GM18909 (cell line): ENCODE results near the gene VSNL1.

ENCODE experiments used
- ATAC-seq: cut with Tn5 transposase; IDR thresholded peaks from one replicate; pipeline ENCODE4 v1.9.1; 2021; ENCODE audit warnings: mild to moderate bottlenecking; ENCODE audit not compliant: unreplicated experiment, poor library complexity

The VSNL1 gene

GRCh38 chr2:17605696-17606095, 65.2 kb downstream of the VSNL1 start:
- ATAC-seq, result no peak

DNA sequence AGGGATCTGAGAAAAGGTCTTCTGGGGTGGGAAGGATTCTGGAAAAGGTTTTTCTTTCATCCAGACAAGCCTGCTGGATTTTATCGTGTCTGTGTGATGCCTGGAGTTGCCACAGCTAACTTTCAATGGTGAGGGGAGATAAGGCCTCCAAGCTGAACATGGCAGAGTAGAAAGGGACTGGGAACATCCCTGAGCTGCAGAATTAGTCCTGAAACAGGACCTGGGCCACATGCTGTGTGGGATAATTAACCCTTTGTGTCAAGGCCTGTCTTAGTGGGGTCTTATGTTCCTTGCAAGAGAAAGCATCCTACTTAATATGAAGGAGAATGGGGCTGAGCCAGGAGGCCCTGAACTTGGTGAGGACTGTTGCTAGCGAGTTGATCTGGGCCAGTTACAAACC, 66.4 kb downstream of the VSNL1 start:
- no peak for ATAC-seq

DNA sequence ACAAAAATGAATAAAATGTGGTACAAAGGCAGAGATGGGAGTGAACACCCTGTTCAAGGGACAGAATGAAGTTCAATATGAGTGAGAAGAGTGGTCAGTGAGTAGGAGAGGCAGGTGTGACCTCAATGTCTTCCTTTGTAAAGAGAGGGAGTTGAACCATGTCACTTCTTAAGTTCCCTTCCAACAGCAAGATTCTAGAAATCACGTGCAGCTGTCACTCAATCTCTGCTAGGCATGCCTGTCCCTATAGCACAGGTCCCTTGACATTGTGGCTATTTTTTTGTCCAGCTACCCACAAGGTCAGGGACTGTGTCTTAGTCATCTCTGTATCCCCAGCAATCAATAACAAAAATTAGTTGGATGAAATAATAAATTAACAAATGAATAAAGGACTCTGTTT, 66.9 kb downstream of the VSNL1 start:
- no peak for ATAC-seq

- no peak for ATAC-seq
Measured at GRCh38 chr2:17608251-17608650, 67.8 kb downstream of the VSNL1 start.

DNA sequence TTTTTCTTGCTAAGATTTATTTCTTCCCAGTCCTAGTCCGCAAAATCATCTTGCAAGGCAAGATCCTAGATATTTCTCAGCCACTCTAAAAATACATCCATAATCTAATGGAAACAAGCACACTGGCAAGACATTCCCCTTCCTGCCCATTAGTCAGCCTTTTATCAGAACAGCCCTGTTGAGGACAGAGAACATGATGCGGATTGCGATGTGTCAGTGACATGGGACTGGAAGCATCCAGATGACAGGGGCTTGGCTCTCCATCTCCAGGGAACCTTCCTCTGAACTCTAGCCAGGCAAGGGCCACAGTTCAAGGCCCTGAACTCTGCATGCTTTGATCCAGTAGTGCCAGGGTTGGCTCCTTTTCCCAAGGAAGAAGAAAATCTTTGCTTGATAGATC, 70.0 kb downstream of the VSNL1 start:
- ATAC-seq, result no peak

- ATAC-seq, result no peak
Measured at GRCh38 chr2:17611036-17611435, 70.5 kb downstream of the VSNL1 start.

GRCh38 chr2:17614174-17614930, 73.9 kb downstream of the VSNL1 start:
- ATAC-seq, result no peak

- ATAC-seq, result no peak
Measured at GRCh38 chr2:17615147-17615546, 74.7 kb downstream of the VSNL1 start.

DNA sequence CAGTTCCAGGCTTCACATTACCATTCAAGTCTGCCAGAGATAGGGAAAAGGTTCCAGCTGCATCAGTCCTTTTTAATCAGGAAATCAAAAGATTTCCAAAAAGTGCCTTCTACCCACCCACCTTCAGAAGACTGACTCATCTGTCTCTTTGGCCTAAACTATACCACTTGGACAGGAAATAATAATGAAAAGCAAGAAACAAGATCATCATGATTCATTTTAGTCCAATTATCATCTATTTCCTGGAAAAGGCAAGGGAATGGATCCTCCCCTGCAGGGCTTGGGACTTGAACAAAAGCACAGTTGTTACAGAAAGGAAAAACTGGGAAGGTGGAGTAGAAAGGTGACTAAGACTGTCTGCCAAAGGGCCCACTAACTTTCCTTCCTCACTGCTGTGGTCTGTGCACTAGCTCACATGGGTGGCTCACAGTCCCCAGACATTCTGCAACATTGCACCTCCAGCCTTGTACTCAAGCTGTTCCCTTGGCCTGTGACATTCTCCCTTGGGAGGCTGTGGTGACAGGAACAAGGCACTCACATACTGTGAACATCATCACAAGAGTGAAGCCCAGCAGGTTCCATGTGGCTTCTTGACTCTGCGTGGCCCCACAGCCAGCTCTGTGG, 75.3 kb downstream of the VSNL1 start:
- ATAC-seq, result no peak

GRCh38 chr2:17616405-17616804, 75.9 kb downstream of the VSNL1 start:
- ATAC-seq, result no peak

- no peak for ATAC-seq
Measured at GRCh38 chr2:17617516-17617915, 77.0 kb downstream of the VSNL1 start.

- ATAC-seq, result no peak
Measured at GRCh38 chr2:17617955-17618354, 77.5 kb downstream of the VSNL1 start.

- ATAC-seq, result no peak
Measured at GRCh38 chr2:17620280-17620679, 79.8 kb downstream of the VSNL1 start.

DNA sequence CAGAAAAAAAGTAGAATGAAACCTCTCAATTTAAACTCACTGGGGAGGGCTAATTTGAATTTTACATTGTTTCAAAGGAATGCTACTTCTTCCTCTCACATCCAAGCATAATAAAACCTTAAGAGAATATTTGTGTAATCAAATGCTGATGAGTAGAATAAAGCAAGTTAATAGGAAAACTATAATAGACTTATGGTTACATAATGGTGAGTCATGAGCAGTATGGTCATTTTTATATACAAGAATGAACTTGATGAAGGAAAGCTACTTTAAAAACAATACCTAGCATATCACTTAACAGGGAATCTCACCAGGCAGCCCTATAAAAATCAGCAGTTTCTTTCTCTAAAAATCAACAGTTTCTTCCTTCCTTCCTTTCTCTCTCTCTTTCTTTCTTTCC, 80.3 kb downstream of the VSNL1 start:
- no peak for ATAC-seq

- no peak for ATAC-seq
Measured at GRCh38 chr2:17621781-17622180, 81.3 kb downstream of the VSNL1 start.

DNA sequence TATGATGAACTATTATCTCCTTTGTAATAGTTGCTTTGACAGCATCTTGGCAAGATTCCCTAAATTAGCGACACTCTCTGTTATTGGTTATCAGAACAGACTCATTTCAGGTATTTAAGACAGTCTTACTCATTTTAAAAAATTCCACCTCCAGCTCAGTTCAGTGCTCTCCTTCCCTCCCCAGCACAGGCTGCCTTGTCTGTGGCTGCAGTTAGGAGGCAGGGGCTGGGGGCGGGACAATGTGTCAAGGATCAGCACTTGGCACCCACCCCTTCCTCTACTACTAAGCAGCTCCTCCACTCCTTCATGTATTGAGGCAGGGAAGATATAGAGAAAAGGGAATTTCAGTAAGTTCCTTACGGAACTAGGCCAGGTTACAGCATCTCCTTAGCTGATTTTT, 85.0 kb downstream of the VSNL1 start:
- ATAC-seq, result no peak

- no peak for ATAC-seq
Measured at GRCh38 chr2:17626986-17627385, 86.5 kb downstream of the VSNL1 start.

DNA sequence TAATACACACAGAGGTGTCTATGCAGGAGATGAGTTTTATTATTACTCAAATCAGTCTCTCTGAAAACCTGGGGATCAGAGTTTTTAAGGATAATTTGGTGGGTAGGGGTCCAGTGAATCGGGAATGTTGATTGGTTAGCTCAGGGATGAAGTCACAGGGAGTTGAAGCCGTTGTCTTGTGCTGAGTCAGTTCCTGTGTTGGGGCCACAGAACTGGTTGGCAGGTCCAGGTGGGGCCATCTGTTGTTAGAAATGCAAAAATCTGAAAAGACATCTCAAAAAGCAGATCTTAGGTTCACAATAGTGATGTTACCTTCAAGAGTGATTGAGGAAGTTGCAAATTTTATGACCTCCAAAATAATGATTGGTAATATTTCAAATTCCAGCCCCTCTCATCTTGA, 86.9 kb downstream of the VSNL1 start:
- ATAC-seq, result no peak

GRCh38 chr2:17628349-17629261, 88.1 kb downstream of the VSNL1 start:
- ATAC-seq, result peak; percentile 57

DNA sequence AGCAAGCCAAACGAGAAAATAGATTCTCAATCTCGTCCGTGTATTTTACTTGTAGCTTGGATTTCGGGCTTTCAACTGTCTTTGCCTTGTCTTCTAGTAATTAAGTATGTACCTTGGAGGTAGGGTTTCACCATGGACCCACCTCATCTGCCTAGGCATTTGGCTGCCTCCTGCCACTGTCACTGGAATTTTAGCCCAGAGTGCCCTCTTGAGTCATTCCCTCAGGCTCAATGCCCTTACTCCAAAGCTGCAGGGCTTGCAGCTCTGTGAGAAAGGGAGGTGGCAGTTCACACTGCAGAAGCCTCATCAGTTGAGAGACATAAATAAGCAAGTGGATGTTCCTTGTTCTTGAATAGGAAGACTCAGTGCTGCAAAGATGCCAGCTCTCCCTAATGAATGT, 89.6 kb downstream of the VSNL1 start:
- no peak for ATAC-seq

- ATAC-seq, result no peak
Measured at GRCh38 chr2:17634997-17635396, 94.5 kb downstream of the VSNL1 start.
